HepG2 (cell line): ENCODE measurements around the gene B3GNT8. TPM values are rescaled to one million over a fixed set of nuclear protein-coding genes. Genes with fewer than 3 reads are reported as not detected.

Experiments
- ATF7 ChIP-seq, 2 experiments: fragments of 450-650 bp in 1 of 2; sonication (generic) in 1 of 2; formaldehyde crosslinking in 1 of 2; IDR thresholded peaks; 2 replicates each; pipeline versions ENCODE4 v1.4.0 to v1.6.1; 2016 to 2020; ENCODE audit warnings: antibody characterized with exemption in 1 of 2, mild to moderate bottlenecking in 1 of 2, missing genetic modification reagents in 1 of 2
- CREB1 ChIP-seq, 2 experiments: fragments of 450-650 bp in 1 of 2; IDR thresholded peaks; 2 replicates each; pipeline ENCODE4 v1.6.1; 2016 to 2017; ENCODE audit warnings: control low read depth in 1 of 2, mild to moderate bottlenecking in 1 of 2, missing compliant biosample characterization in 1 of 2, missing genetic modification characterization in 1 of 2
- ELF4 ChIP-seq: sonication (generic); formaldehyde crosslinking; IDR thresholded peaks from 2 replicates; pipeline ENCODE4 v1.5.0; 2020; ENCODE audit warnings: missing genetic modification reagents, mild to moderate bottlenecking, moderate library complexity, borderline replicate concordance
- ESRRA ChIP-seq: sonication (generic); formaldehyde crosslinking; IDR thresholded peaks from 2 replicates; pipeline ENCODE4 v1.5.1; 2020; ENCODE audit warnings: mild to moderate bottlenecking, low read depth, missing genetic modification reagents
- FOXO4 ChIP-seq: sonication (generic); formaldehyde crosslinking; conservative IDR thresholded peaks from 2 replicates; pipeline ENCODE4 v1.8.1; 2023; ENCODE audit warnings: missing genetic modification reagents
- HCFC1 ChIP-seq: fragments of 150-350 bp; IDR thresholded peaks from 2 replicates; pipeline ENCODE4 v1.6.1; 2014; ENCODE audit warnings: low read depth, low read length
- HNRNPL ChIP-seq: fragments of 200-400 bp; formaldehyde crosslinking; IDR thresholded peaks from 2 replicates; pipeline ENCODE4 v1.6.1; 2017; ENCODE audit warnings: mild to moderate bottlenecking, low read depth, low read length
- MYNN ChIP-seq: sonication (generic); formaldehyde crosslinking; IDR thresholded peaks from 2 replicates; pipeline ENCODE4 v1.4.0; 2020; ENCODE audit warnings: mild to moderate bottlenecking, low read depth, missing genetic modification reagents
- PHB2 ChIP-seq: fragments of 450-650 bp; IDR thresholded peaks from 2 replicates; pipeline ENCODE4 v1.6.1; 2018; ENCODE audit not compliant: partially characterized antibody
- YEATS4 ChIP-seq: sonication (generic); formaldehyde crosslinking; IDR thresholded peaks from 2 replicates; pipeline ENCODE4 v1.4.0; 2020; ENCODE audit warnings: missing genetic modification reagents, borderline replicate concordance
- ZBTB21 ChIP-seq: sonication (generic); formaldehyde crosslinking; IDR thresholded peaks from 2 replicates; pipeline ENCODE4 v1.4.0; 2020; ENCODE audit warnings: missing genetic modification reagents
- ZHX2 ChIP-seq, 2 experiments: sonication (generic) in 1 of 2; formaldehyde crosslinking in 1 of 2; IDR thresholded peaks; 2 replicates each; pipeline versions ENCODE4 v1.6.1 to v1.9.0; 2014 to 2022; ENCODE audit warnings: antibody characterized with exemption in 1 of 2, borderline replicate concordance in 1 of 2, inconsistent platforms in 1 of 2, low read depth in 1 of 2, missing genetic modification reagents in 1 of 2
- ZNF367 ChIP-seq: sonication (generic); formaldehyde crosslinking; IDR thresholded peaks from 2 replicates; pipeline ENCODE4 v1.4.0; 2020; ENCODE audit warnings: missing genetic modification reagents, borderline replicate concordance
- ZNF44 ChIP-seq: sonication (generic); formaldehyde crosslinking; IDR thresholded peaks from 2 replicates; pipeline ENCODE4 v1.5.1; 2020; ENCODE audit warnings: mild to moderate bottlenecking, missing genetic modification reagents
- polyA plus RNA-seq, 8 experiments: library from polyadenylated mRNA; depleted of rRNA in 3 of 8; stranded (reverse) in 7 of 8; unstranded in 1 of 8; fragments of >200 nt; fragmentation: Illumina TruSeq in 4 of 8; extraction: Trizol in 4 of 8; gene quantifications; 2 replicates each; pipeline versions ENCODE4 v1.2.1 to v1.2.3, GENCODE V29; 2011 to 2016; ENCODE audit warnings: low read depth in 4 of 8, missing spikeins in 1 of 8, mixed read lengths in 1 of 8; ENCODE audit not compliant: insufficient read depth in 1 of 8
- total RNA-seq, 5 experiments: library from RNA; depleted of rRNA; stranded (reverse); fragments of >200 nt; fragmentation: Illumina TruSeq; extraction: Trizol; gene quantifications; 2 replicates each; pipeline ENCODE4 v1.2.3, GENCODE V29; 2016; ENCODE audit warnings: low read depth in 1 of 5
- TF ChIP-seq, protein P1 (sequence below): IDR thresholded peaks from 2 replicates; pipeline ENCODE4 v1.6.1; 2012; ENCODE audit warnings: inconsistent platforms
- TF ChIP-seq, protein P2 (sequence below): IDR thresholded peaks from 2 replicates; pipeline ENCODE4 v1.6.1; 2016; ENCODE audit warnings: mild to moderate bottlenecking
- TF ChIP-seq, protein P3 (sequence below): sonication (generic); formaldehyde crosslinking; IDR thresholded peaks from 2 replicates; pipeline ENCODE4 v1.4.0; 2020; ENCODE audit warnings: missing genetic modification reagents

Gene B3GNT8
- total and polyA plus RNA-seq, 2 of the 13 experiments (the other 11 are each of a cell fraction or from before 2014, with no cell fraction given), result 0.26 to 1.9 TPM

DNA sequence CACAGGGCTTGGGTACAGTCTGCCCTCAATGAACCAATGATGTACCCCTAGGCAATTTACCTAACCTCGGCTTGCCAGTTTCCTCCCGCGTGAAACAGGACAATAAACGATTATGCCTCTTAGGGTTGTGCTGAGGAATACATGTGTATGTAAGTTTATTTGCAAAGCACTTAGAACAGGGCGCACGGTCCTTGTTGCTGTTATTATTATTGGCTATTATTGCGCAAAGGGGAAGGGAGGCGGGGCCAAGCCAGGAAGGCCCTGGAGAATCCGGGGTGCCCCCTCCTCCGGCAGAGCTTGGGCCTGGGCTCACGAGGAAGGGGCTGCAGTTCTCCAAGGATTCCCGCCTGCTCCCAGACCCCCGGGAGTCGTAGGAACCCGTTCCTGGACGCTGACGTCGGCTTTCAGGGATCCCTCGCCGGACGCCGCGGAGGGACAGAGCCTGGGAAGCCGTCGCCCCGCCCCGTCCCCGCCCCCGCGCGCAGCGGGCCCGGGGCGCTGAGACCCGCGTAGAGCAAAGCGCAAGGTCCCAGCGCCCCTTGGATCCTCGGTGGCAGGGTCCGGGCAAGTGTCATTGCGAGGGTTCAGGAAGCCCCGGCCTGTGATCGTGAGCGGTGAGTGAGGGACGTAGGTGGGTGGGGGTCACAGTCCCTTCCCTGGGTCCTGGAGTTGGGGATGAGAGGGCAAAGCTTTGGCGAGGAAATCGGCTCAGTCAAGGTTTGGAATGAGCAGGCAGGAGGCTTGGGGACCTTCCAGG, 50.8 kb downstream of the B3GNT8 start, which contains the start of gene TMEM91 (continued):
- TF ChIP-seq ZNF367, result no peak
- TF ChIP-seq CREB1 (IDR thresholded peaks at IDR 0.05), result no peak
- no peak for TF ChIP-seq CREB1 (CRISPR knock-in tag; IDR thresholded peaks at IDR 0.05)
- no peak for TF ChIP-seq FOXO4 (CRISPR knock-in tag)
- no peak for TF ChIP-seq ELF4
- no peak for TF ChIP-seq HNRNPL
- TF ChIP-seq, protein P1, sequence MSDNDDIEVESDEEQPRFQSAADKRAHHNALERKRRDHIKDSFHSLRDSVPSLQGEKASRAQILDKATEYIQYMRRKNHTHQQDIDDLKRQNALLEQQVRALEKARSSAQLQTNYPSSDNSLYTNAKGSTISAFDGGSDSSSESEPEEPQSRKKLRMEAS, result peak; percentile 43; the same call in 1 of the 2 replicates
- TF ChIP-seq PHB2, result no peak
- no peak for TF ChIP-seq ZBTB21 (CRISPR knock-in tag)
- no peak for TF ChIP-seq ESRRA (CRISPR knock-in tag)
- TF ChIP-seq ZHX2 (IDR thresholded peaks at IDR 0.05; ENCODE audit: low read depth), result no peak
- no peak for TF ChIP-seq ZHX2 (CRISPR knock-in tag; IDR thresholded peaks at IDR 0.05; ENCODE audit: borderline replicate concordance)
- peak; percentile 58; the same call in 1 of the 2 replicates for TF ChIP-seq YEATS4 (CRISPR knock-in tag)
- TF ChIP-seq, protein P2, sequence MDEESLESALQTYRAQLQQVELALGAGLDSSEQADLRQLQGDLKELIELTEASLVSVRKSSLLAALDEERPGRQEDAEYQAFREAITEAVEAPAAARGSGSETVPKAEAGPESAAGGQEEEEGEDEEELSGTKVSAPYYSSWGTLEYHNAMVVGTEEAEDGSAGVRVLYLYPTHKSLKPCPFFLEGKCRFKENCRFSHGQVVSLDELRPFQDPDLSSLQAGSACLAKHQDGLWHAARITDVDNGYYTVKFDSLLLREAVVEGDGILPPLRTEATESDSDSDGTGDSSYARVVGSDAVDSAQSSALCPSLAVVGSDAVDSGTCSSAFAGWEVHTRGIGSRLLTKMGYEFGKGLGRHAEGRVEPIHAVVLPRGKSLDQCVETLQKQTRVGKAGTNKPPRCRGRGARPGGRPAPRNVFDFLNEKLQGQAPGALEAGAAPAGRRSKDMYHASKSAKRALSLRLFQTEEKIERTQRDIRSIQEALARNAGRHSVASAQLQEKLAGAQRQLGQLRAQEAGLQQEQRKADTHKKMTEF, result peak; percentile 47
- TF ChIP-seq, protein P3, sequence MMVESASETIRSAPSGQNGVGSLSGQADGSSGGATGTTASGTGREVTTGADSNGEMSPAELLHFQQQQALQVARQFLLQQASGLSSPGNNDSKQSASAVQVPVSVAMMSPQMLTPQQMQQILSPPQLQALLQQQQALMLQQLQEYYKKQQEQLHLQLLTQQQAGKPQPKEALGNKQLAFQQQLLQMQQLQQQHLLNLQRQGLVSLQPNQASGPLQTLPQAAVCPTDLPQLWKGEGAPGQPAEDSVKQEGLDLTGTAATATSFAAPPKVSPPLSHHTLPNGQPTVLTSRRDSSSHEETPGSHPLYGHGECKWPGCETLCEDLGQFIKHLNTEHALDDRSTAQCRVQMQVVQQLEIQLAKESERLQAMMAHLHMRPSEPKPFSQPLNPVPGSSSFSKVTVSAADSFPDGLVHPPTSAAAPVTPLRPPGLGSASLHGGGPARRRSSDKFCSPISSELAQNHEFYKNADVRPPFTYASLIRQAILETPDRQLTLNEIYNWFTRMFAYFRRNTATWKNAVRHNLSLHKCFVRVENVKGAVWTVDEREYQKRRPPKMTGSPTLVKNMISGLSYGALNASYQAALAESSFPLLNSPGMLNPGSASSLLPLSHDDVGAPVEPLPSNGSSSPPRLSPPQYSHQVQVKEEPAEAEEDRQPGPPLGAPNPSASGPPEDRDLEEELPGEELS (CRISPR knock-in tag), result no peak; the same call in 1 of the 2 replicates
- no peak for TF ChIP-seq HCFC1
- TF ChIP-seq ZNF44, result no peak
- no peak for TF ChIP-seq MYNN
- TF ChIP-seq ATF7 (IDR thresholded peaks at IDR 0.05), result no peak
- no peak for TF ChIP-seq ATF7 (CRISPR knock-in tag; IDR thresholded peaks at IDR 0.05)
